Type B pancreatic cell (in vitro differentiated cells): ENCODE results near the gene PTPRK. TPM values are rescaled to one million over a fixed set of nuclear protein-coding genes. Genes with fewer than 3 reads are reported as not detected.

Experiments used
- DNase-seq: peaks from one replicate; pipeline ENCODE4 v3.0.0; 2021; ENCODE audit warnings: mixed read lengths; ENCODE audit not compliant: unreplicated experiment; ENCODE audit errors: extremely low spot score
- H3K27ac Mint-ChIP-seq: 2 replicates; pipeline ENCODE4 v1.8.0; 2021; ENCODE audit warnings: mild to moderate bottlenecking, mixed read lengths
- H3K27me3 Mint-ChIP-seq: 2 replicates; pipeline ENCODE4 v1.8.0; 2021; ENCODE audit warnings: mixed read lengths
- H3K36me3 Mint-ChIP-seq: 2 replicates; pipeline ENCODE4 v1.8.0; 2021; ENCODE audit warnings: mixed read lengths
- H3K4me1 Mint-ChIP-seq: one replicate; pipeline ENCODE4 v1.8.0; 2021; ENCODE audit warnings: mixed read lengths; ENCODE audit not compliant: unreplicated experiment
- H3K4me3 Mint-ChIP-seq: 2 replicates; pipeline ENCODE4 v1.8.0; 2021; ENCODE audit warnings: mild to moderate bottlenecking, mixed read lengths
- H3K9me3 Mint-ChIP-seq: 2 replicates; pipeline ENCODE4 v1.8.0; 2021; ENCODE audit warnings: mixed read lengths
- total RNA-seq: library from RNA; stranded (reverse); gene quantifications from 2 replicates; pipeline ENCODE4 v1.2.1, GENCODE V29; 2021; ENCODE audit warnings: low replicate concordance
- TF ChIP-seq, protein P1 (sequence below): fragments of 200-600 bp; sonication (generic); conservative IDR thresholded peaks from 2 replicates; pipeline ENCODE4 v1.5.0; 2021; ENCODE audit warnings: antibody characterized with exemption, mild to moderate bottlenecking

PTPRK gene
- total RNA-seq, 1 donor from 2014 or later = 63.4 TPM

DNA sequence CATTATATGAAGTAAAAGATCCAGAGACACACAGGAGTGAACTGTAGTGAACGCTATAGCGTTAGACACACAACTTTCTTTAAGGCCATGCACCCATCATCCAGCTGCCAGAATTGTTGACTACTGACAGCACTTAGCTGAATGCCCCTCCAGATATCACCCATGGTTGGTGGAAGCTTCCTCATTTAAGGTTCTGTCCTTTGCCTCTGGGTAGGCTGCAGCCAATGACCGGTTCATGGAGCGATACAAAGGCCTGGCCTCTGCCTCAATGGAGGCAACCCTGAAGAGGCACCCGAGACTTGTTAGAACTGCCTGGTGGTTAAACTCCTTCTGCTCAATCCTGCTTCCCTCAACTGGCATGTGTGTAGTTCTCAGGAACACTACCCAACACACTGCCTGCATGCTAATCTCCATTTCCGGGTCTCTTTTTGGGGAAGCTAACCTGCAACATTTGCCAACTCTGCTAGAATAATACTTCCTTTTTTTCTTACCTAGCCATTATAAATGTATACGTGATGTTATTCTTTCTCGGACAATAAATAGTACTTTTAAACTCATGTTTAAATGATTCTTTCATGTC, 569.7 kb downstream of the PTPRK start:
- Mint-ChIP-seq H3K4me3 (no peak overlapping the region), H3K27me3 (no peaks in the 10 kb centered on the region), H3K36me3 (no peaks in the 10 kb centered on the region), H3K9me3 (peaks cover 6% of the 10 kb centered on the region), H3K4me1 (peaks cover 8% of the 10 kb centered on the region), H3K27ac (no peak overlapping the region)
- no peak for DNase-seq
- TF ChIP-seq, protein P1, sequence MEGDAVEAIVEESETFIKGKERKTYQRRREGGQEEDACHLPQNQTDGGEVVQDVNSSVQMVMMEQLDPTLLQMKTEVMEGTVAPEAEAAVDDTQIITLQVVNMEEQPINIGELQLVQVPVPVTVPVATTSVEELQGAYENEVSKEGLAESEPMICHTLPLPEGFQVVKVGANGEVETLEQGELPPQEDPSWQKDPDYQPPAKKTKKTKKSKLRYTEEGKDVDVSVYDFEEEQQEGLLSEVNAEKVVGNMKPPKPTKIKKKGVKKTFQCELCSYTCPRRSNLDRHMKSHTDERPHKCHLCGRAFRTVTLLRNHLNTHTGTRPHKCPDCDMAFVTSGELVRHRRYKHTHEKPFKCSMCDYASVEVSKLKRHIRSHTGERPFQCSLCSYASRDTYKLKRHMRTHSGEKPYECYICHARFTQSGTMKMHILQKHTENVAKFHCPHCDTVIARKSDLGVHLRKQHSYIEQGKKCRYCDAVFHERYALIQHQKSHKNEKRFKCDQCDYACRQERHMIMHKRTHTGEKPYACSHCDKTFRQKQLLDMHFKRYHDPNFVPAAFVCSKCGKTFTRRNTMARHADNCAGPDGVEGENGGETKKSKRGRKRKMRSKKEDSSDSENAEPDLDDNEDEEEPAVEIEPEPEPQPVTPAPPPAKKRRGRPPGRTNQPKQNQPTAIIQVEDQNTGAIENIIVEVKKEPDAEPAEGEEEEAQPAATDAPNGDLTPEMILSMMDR = no peak

DNA sequence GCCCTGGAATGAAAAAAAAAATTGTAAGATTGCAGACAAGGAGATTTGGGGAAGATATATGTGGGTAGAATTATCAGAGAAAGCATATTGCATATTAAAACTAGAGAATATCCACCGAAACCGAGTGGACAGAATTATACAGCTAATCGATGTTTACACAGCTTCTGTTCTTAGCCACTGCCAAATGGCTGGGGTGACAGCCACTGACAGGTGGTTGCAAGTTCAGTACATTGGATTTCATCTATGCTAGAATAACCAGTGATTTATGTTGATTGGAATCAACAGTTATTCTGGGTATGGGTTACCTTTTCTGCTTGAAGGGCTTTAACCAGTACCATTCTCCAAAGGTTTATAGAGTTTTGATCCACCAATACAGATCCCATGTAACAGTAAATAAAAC, 571.1 kb downstream of the PTPRK start:
- no peak for DNase-seq
- no peak overlapping the region for H3K27ac Mint-ChIP-seq
- H3K36me3 Mint-ChIP-seq = no peaks in the 10 kb centered on the region
- H3K9me3 Mint-ChIP-seq = peaks cover 10% of the 10 kb centered on the region
- H3K4me3 Mint-ChIP-seq = no peak overlapping the region
- H3K4me1 Mint-ChIP-seq = no peaks in the 10 kb centered on the region
- TF ChIP-seq, protein P1 = no peak
- H3K27me3 Mint-ChIP-seq = no peaks in the 10 kb centered on the region

DNA sequence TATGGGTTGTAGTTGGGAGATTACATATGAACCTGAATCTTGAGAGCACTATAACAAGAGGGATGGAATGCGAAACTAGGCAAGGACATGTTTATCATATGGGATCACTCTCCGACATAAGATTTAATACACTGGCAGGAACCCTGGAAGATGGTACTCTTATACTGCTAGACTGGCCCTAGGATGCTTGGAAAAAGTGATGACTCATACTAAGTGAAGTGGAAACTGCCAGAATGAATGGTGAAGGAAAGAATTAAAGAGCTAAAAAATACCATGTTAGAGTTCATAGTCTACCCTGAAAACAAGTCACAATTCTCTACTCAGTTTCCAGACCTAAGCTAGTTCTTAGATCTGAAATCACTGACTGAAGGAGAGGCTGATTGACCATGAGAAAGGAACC, 574.0 kb downstream of the PTPRK start:
- peaks cover 10% of the 10 kb centered on the region for H3K9me3 Mint-ChIP-seq
- no peaks in the 10 kb centered on the region for H3K27me3 Mint-ChIP-seq
- no peak overlapping the region for H3K27ac Mint-ChIP-seq
- TF ChIP-seq, protein P1 = no peak
- DNase-seq = no peak
- no peaks in the 10 kb centered on the region for H3K4me1 Mint-ChIP-seq
- H3K4me3 Mint-ChIP-seq = no peak overlapping the region
- no peaks in the 10 kb centered on the region for H3K36me3 Mint-ChIP-seq

DNA sequence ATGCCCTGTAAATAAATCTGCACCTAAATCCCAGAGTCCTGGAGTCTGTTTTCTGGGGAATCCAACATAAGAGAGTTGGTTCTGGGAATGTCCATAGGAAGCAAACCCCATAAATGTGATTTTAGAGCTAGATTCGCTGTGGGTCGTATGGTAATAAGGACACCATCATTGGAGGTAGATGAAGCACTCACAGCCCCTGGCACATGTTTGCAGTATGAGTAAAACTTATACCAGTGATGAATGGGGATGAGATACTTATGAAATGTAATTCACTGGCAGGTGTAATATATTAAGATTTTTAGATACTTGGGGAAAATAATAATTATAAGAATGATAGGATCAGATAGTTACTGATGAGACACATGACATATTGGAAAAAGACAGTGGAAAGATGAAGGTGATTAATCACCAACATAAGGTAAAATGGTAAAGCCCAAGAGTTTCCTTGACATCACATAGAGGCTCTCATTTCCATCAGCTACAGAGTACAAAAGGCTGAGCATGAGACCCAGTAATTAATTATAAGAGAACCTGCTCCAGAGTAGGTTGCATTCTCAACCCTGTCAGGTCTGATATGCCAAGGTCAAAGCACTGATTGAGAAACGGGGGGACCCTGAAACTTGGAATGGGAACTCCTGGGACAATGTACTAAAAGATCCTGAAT, 574.8 kb downstream of the PTPRK start:
- H3K9me3 Mint-ChIP-seq = peaks cover 10% of the 10 kb centered on the region
- no peaks in the 10 kb centered on the region for H3K4me1 Mint-ChIP-seq
- no peak overlapping the region for H3K27ac Mint-ChIP-seq
- no peak overlapping the region for H3K4me3 Mint-ChIP-seq
- no peak for DNase-seq
- TF ChIP-seq, protein P1 = no peak
- H3K27me3 Mint-ChIP-seq = no peaks in the 10 kb centered on the region
- H3K36me3 Mint-ChIP-seq = no peaks in the 10 kb centered on the region

DNA sequence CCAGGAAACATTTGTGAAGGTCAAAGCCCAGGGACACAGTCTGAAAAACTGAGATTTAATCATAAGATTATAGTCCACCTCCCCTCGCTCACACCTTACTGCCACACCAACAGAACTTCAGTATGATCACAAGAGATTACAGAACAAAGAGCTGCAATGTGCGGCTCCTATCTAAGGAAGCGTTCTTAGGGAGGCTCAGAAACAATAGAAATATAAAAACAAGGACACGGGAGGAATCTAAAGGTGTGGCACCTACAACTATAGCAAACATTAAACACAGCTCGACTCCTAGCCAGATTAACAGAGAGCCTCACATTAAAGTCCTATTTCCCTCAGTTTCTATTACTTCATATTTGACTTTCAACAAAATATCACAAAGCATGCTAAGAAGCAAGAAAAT, 579.2 kb downstream of the PTPRK start:
- Mint-ChIP-seq H3K9me3 (peaks cover 5% of the 10 kb centered on the region), H3K4me3 (no peak overlapping the region), H3K36me3 (no peaks in the 10 kb centered on the region), H3K27me3 (no peaks in the 10 kb centered on the region), H3K4me1 (peaks cover 5% of the 10 kb centered on the region), H3K27ac (no peak overlapping the region)
- TF ChIP-seq, protein P1 = no peak
- DNase-seq = no peak
